GM12891 (cell line): Measurements from ENCODE around the gene MTCP1.

Experiments used
- PAX5 ChIP-seq: IDR thresholded peaks from 2 replicates; pipeline ENCODE4 v1.6.1; 2011; ENCODE audit warnings: low read length, moderate library complexity, mild to moderate bottlenecking; ENCODE audit not compliant: insufficient read depth, severe bottlenecking
- POLR2A ChIP-seq: IDR thresholded peaks from 2 replicates; pipeline ENCODE4 v1.6.1; 2011; ENCODE audit warnings: low read depth, low read length, control low read depth
- POLR2AphosphoS5 ChIP-seq: IDR thresholded peaks from 2 replicates; pipeline ENCODE4 v1.6.1; 2011; ENCODE audit warnings: low read depth, low read length, control low read depth
- SPI1 ChIP-seq: IDR thresholded peaks from 2 replicates; pipeline ENCODE4 v1.6.1; 2011; ENCODE audit warnings: low read depth, low read length, control low read depth
- TAF1 ChIP-seq: IDR thresholded peaks from 2 replicates; pipeline ENCODE4 v1.6.1; 2011; ENCODE audit warnings: low read depth, low read length, control low read depth

- TF ChIP-seq POLR2A = peak; percentile 63; the same call in 1 of the 2 replicates
- no peak for TF ChIP-seq SPI1
- peak; percentile 62 for TF ChIP-seq POLR2AphosphoS5
- TF ChIP-seq TAF1 = peak; percentile 78; the same call in 1 of the 2 replicates
- no peak for TF ChIP-seq PAX5
Measured at GRCh38 chrX:155070975-155071693, at the start of gene MTCP1, which contains the start of the genes BRCC3 and CMC4.
